ENCODE results near the gene KRTAP9-3. TPM values are rescaled to one million over a fixed set of nuclear protein-coding genes. Genes with fewer than 3 reads are reported as not detected.
"Not testable (repeated sequence)": the region's sequence is repeated elsewhere in the genome, so short reads cannot be mapped to it uniquely, and the experiment has no call there.

Gene KRTAP9-3
- total RNA-seq, 1 donor from 2014 or later = not detected

- TF ChIP-seq CTCF (conservative IDR thresholded peaks at IDR 0.05; ENCODE audit: low read depth, low read length) = no peak
- no peak overlapping the region for H3K4me3 ChIP-seq (ENCODE audit: low read depth, low read length)
- no peak for DNase-seq (ENCODE audit: low read depth)
Observed at GRCh38 chr17:41230094-41230493, 2.2 kb upstream of the KRTAP9-3 start.

- H3K4me3 ChIP-seq (ENCODE audit: low read depth, low read length) = no peak overlapping the region
- no peak for DNase-seq (ENCODE audit: low read depth)
- no peak for TF ChIP-seq CTCF (conservative IDR thresholded peaks at IDR 0.05; ENCODE audit: low read depth, low read length)
Observed at GRCh38 chr17:41231731-41232130, 518 bp upstream of the KRTAP9-3 start.

GRCh38 chr17:41237116-41237515, 4.9 kb downstream of the KRTAP9-3 start:
- not testable (repeated sequence) for DNase-seq (ENCODE audit: low read depth); H3K4me3 ChIP-seq (ENCODE audit: low read depth, low read length)

- not testable (repeated sequence) for H3K4me3 ChIP-seq (ENCODE audit: low read depth, low read length); DNase-seq (ENCODE audit: low read depth)
Observed at GRCh38 chr17:41237949-41238437, 5.7 kb downstream of the KRTAP9-3 start, which contains the start of gene KRTAP9-8. Gene KRTAP9-8 (plus strand): TSS chr17:41237999. CDS start chr17:41238052, 53 bp downstream.

GRCh38 chr17:41246995-41247787, 14.9 kb downstream of the KRTAP9-3 start:
- DNase-seq (ENCODE audit: low read depth); H3K4me3 ChIP-seq (ENCODE audit: low read depth, low read length): not testable (repeated sequence)

GRCh38 chr17:41249637-41250240, 17.5 kb downstream of the KRTAP9-3 start, which contains the start of gene KRTAP9-4:
Gene KRTAP9-4 (plus strand): TSS chr17:41249687. CDS start chr17:41249721, 34 bp downstream.
- H3K4me3 ChIP-seq (ENCODE audit: low read depth, low read length) = not testable (repeated sequence)

GRCh38 chr17:41251261-41251660, 19.0 kb downstream of the KRTAP9-3 start:
- TF ChIP-seq CTCF (conservative IDR thresholded peaks at IDR 0.05; ENCODE audit: low read depth, low read length) = no peak
- no peak overlapping the region for H3K4me3 ChIP-seq (ENCODE audit: low read depth, low read length)
- DNase-seq (ENCODE audit: low read depth) = no peak

More at GRCh38 chr17:41249637-41250240, 17.5 kb downstream of the KRTAP9-3 start, which contains the start of gene KRTAP9-4:
- DNase-seq (ENCODE audit: low read depth) = not testable (repeated sequence)

- TF ChIP-seq CTCF (conservative IDR thresholded peaks at IDR 0.05; ENCODE audit: low read depth, low read length) = no peak
- DNase-seq (ENCODE audit: low read depth) = no peak
- no peak overlapping the region for H3K4me3 ChIP-seq (ENCODE audit: low read depth, low read length)
Observed at GRCh38 chr17:41254861-41255260, 22.6 kb downstream of the KRTAP9-3 start.

GRCh38 chr17:41255381-41256290, 23.4 kb downstream of the KRTAP9-3 start, which contains the start of gene KRTAP9-9:
Gene KRTAP9-9 (plus strand): TSS chr17:41255384.
- not testable (repeated sequence) for H3K4me3 ChIP-seq (ENCODE audit: low read depth, low read length)

More at GRCh38 chr17:41255381-41256290, 23.4 kb downstream of the KRTAP9-3 start, which contains the start of gene KRTAP9-9:
- not testable (repeated sequence) for DNase-seq (ENCODE audit: low read depth)
